A549 (cell line): Measurements from ENCODE around the gene ZMYND8.

Experiments
- BHLHE40 ChIP-seq: IDR thresholded peaks from 2 replicates; pipeline ENCODE4 v1.6.1; 2012; ENCODE audit warnings: low read depth, low read length, inconsistent platforms
- HDAC2 ChIP-seq: fragments of 200-600 bp; sonication (generic); IDR thresholded peaks from 2 replicates; pipeline ENCODE4 v1.6.1; 2016
- HES2 ChIP-seq: fragments of >200 bp; sonication (Bioruptor Twin); formaldehyde crosslinking; IDR thresholded peaks from 2 replicates; pipeline ENCODE4 v1.6.1; 2016
- KDM1A ChIP-seq: fragments of 200-600 bp; sonication (generic); IDR thresholded peaks from 2 replicates; pipeline ENCODE4 v1.6.1; 2016; ENCODE audit warnings: low read depth, mild to moderate bottlenecking
- KDM5A ChIP-seq: fragments of 200-600 bp; sonication (generic); IDR thresholded peaks from 2 replicates; pipeline ENCODE4 v1.6.1; 2016; ENCODE audit warnings: antibody characterized with exemption, mild to moderate bottlenecking
- POLR2A ChIP-seq: IDR thresholded peaks from 2 replicates; pipeline ENCODE4 v1.6.1; 2012; ENCODE audit warnings: mild to moderate bottlenecking, low read length
- RFX5 ChIP-seq: fragments of 450-650 bp; IDR thresholded peaks from 2 replicates; pipeline ENCODE4 v1.7.1; 2014; ENCODE audit warnings: antibody characterized with exemption, mild to moderate bottlenecking, moderate library complexity
- TF ChIP-seq, protein P1 (sequence below): fragments of >200 bp; sonication (Bioruptor Twin); formaldehyde crosslinking; IDR thresholded peaks from 3 replicates; pipeline ENCODE4 v1.5.1; 2016

DNA sequence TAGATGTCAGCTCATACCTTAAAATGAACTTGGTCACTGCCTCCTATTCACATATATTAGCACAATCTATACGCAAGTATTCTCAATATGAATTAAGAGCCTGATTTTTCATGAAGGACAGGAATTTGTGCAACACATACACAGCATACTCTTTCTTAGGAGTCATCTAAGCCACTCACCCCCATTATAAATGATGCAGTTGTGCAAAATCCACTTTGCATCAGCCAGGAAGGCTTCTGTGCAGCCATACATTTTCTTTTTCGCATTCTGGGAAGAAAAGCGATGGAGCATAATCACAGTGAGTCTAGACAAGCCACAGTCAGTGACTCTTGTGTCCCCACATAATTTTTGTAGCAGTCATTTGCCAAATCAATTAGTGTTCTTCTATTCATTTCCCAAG lies 66.5 kb downstream of the ZMYND8 start:
- TF ChIP-seq KDM5A (no peak), HDAC2 (no peak), BHLHE40 (no peak), KDM1A (no peak), RFX5 (no peak), POLR2A (no peak), HES2 (no peak)
- TF ChIP-seq, protein P1, sequence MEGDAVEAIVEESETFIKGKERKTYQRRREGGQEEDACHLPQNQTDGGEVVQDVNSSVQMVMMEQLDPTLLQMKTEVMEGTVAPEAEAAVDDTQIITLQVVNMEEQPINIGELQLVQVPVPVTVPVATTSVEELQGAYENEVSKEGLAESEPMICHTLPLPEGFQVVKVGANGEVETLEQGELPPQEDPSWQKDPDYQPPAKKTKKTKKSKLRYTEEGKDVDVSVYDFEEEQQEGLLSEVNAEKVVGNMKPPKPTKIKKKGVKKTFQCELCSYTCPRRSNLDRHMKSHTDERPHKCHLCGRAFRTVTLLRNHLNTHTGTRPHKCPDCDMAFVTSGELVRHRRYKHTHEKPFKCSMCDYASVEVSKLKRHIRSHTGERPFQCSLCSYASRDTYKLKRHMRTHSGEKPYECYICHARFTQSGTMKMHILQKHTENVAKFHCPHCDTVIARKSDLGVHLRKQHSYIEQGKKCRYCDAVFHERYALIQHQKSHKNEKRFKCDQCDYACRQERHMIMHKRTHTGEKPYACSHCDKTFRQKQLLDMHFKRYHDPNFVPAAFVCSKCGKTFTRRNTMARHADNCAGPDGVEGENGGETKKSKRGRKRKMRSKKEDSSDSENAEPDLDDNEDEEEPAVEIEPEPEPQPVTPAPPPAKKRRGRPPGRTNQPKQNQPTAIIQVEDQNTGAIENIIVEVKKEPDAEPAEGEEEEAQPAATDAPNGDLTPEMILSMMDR: no peak
